Stimulated activated CD4-positive, alpha-beta T cell treated with anti-CD3 and anti-CD28 coated beads, Interleukin-15, amount 100 ng/mL, for 1 hour (primary cell): ENCODE results near the gene R3HCC1L.
"Not testable (repeated sequence)": the region's sequence is repeated elsewhere in the genome, so short reads cannot be mapped to it uniquely, and the experiment has no call there.

Experiments
- DNase-seq, 2 donors: peaks; one replicate each; pipeline ENCODE4 v3.0.0-alpha.2; 2020; ENCODE audit warnings: low read depth in 1 of 2, low spot score in 1 of 2

The R3HCC1L gene

GRCh38 chr10:98228266-98228665 lies 93.8 kb downstream of the R3HCC1L start:
- not testable (repeated sequence) for DNase-seq

- no peak for DNase-seq
Observed at GRCh38 chr10:98231417-98231816, 97.0 kb downstream of the R3HCC1L start.

- DNase-seq, result no peak
Observed at GRCh38 chr10:98235846-98236245, 101.4 kb downstream of the R3HCC1L start.

GRCh38 chr10:98236862-98237261 lies 102.4 kb downstream of the R3HCC1L start:
- DNase-seq, result no peak

- DNase-seq, result no peak
Observed at GRCh38 chr10:98238391-98238790, 103.9 kb downstream of the R3HCC1L start.

- DNase-seq, result no peak
Observed at GRCh38 chr10:98240524-98240923, 106.1 kb downstream of the R3HCC1L start.

GRCh38 chr10:98242823-98243222 lies 108.4 kb downstream of the R3HCC1L start:
- no peak for DNase-seq

- no peak for DNase-seq
Observed at GRCh38 chr10:98244141-98244540, 109.7 kb downstream of the R3HCC1L start.

GRCh38 chr10:98244586-98244985 lies 110.1 kb downstream of the R3HCC1L start:
- DNase-seq, result no peak

- no peak for DNase-seq
Observed at GRCh38 chr10:98246911-98247805, 112.7 kb downstream of the R3HCC1L start.

GRCh38 chr10:98248018-98248417 lies 113.6 kb downstream of the R3HCC1L start:
- DNase-seq, result no peak

GRCh38 chr10:98249134-98249533 lies 114.7 kb downstream of the R3HCC1L start:
- no peak for DNase-seq

- no peak for DNase-seq
Observed at GRCh38 chr10:98251399-98251798, 116.9 kb downstream of the R3HCC1L start.

- no peak for DNase-seq
Observed at GRCh38 chr10:98252464-98252863, 118.0 kb downstream of the R3HCC1L start.

GRCh38 chr10:98253499-98253898 lies 119.0 kb downstream of the R3HCC1L start:
- no peak for DNase-seq

- DNase-seq, result no peak
Observed at GRCh38 chr10:98254234-98254974, 119.9 kb downstream of the R3HCC1L start.

GRCh38 chr10:98255146-98255877 lies 120.9 kb downstream of the R3HCC1L start:
- no peak for DNase-seq

GRCh38 chr10:98256692-98257091 lies 122.2 kb downstream of the R3HCC1L start:
- no peak for DNase-seq

- no peak for DNase-seq
Observed at GRCh38 chr10:98257198-98257597, 122.7 kb downstream of the R3HCC1L start.

GRCh38 chr10:98257961-98258360 lies 123.5 kb downstream of the R3HCC1L start:
- no peak for DNase-seq

- no peak for DNase-seq
Observed at GRCh38 chr10:98258683-98259454, 124.4 kb downstream of the R3HCC1L start.
